Mesenchymal stem cell (in vitro differentiated cells and primary cell): ENCODE measurements around the gene ZNF688.

Experiments used
- DNase-seq: peaks from one replicate; pipeline ENCODE4 v3.0.0-alpha.2; 2013
- H2AFZ ChIP-seq: one replicate; pipeline ENCODE4 v1.6.1; 2013; ENCODE audit warnings: low read depth, mild to moderate bottlenecking, control low read depth, inconsistent platforms, low read length, moderate library complexity
- H2AK5ac ChIP-seq: 2 replicates; pipeline ENCODE4 v1.6.1; 2013; ENCODE audit warnings: low read length, moderate library complexity, mild to moderate bottlenecking, inconsistent platforms; ENCODE audit not compliant: severe bottlenecking
- H2BK120ac ChIP-seq: one replicate; pipeline ENCODE4 v1.6.1; 2013; ENCODE audit warnings: low read depth, mild to moderate bottlenecking, inconsistent platforms, low read length, moderate library complexity
- H2BK12ac ChIP-seq, 2 experiments: one replicate each; pipeline ENCODE4 v1.6.1; 2013; ENCODE audit warnings: inconsistent platforms in 2 of 2, low read length in 2 of 2, mild to moderate bottlenecking in 2 of 2, moderate library complexity in 2 of 2, control low read depth in 1 of 2
- H2BK15ac ChIP-seq: one replicate; pipeline ENCODE4 v1.6.1; 2013; ENCODE audit warnings: mild to moderate bottlenecking, low read depth, inconsistent platforms; ENCODE audit not compliant: poor library complexity, severe bottlenecking
- H2BK5ac ChIP-seq: 2 replicates; pipeline ENCODE4 v1.6.1; 2013; ENCODE audit warnings: low read depth, mild to moderate bottlenecking, low read length, control low read depth, inconsistent platforms; ENCODE audit not compliant: poor library complexity, severe bottlenecking
- H3K14ac ChIP-seq, 2 experiments: one replicate each; pipeline ENCODE4 v1.6.1; 2013; ENCODE audit warnings: inconsistent platforms in 2 of 2, low read length in 2 of 2, control low read depth in 1 of 2, mild to moderate bottlenecking in 1 of 2, moderate library complexity in 1 of 2
- H3K18ac ChIP-seq, 2 experiments: one replicate each; pipeline ENCODE4 v1.6.1; 2013; ENCODE audit warnings: inconsistent platforms in 2 of 2, low read length in 2 of 2, control low read depth in 1 of 2, low read depth in 1 of 2, mild to moderate bottlenecking in 1 of 2
- H3K23ac ChIP-seq, 2 experiments: one replicate each; pipeline ENCODE4 v1.6.1; 2013; ENCODE audit warnings: inconsistent platforms in 2 of 2, low read length in 2 of 2, mild to moderate bottlenecking in 2 of 2, moderate library complexity in 2 of 2, control low read depth in 1 of 2
- H3K27ac ChIP-seq: 2 replicates; pipeline ENCODE4 v1.5.1; 2013; ENCODE audit warnings: mild to moderate bottlenecking, moderate library complexity, low read length, control low read depth, inconsistent platforms; ENCODE audit not compliant: poor library complexity, severe bottlenecking
- H3K27me3 ChIP-seq, 2 experiments: 2 replicates each; pipeline versions ENCODE4 v1.6.1 to v1.7.0; 2013; ENCODE audit warnings: low read length in 2 of 2, mild to moderate bottlenecking in 2 of 2, moderate library complexity in 2 of 2, control low read depth in 1 of 2, inconsistent platforms in 1 of 2; ENCODE audit not compliant: control insufficient read depth in 1 of 2, insufficient read depth in 1 of 2
- H3K36me3 ChIP-seq, 2 experiments: 2 replicates each; pipeline versions ENCODE4 v1.6.1 to v1.7.0; 2013; ENCODE audit warnings: low read length in 2 of 2, control low read depth in 1 of 2, inconsistent platforms in 1 of 2, low read depth in 1 of 2, mild to moderate bottlenecking in 1 of 2; ENCODE audit not compliant: insufficient read depth in 2 of 2, control insufficient read depth in 1 of 2
- H3K4ac ChIP-seq, 2 experiments: one replicate each; pipeline ENCODE4 v1.6.1; 2013; ENCODE audit warnings: inconsistent platforms in 2 of 2, low read length in 2 of 2, mild to moderate bottlenecking in 2 of 2, moderate library complexity in 2 of 2, control low read depth in 1 of 2, low read depth in 1 of 2
- H3K4me1 ChIP-seq: 2 replicates; pipeline ENCODE4 v1.6.1; 2013; ENCODE audit warnings: low read depth, low read length, control low read depth; ENCODE audit not compliant: control insufficient read depth, insufficient read depth
- H3K4me2 ChIP-seq: 2 replicates; pipeline ENCODE4 v1.6.1; 2013; ENCODE audit warnings: low read length, mild to moderate bottlenecking, inconsistent platforms; ENCODE audit not compliant: poor library complexity, severe bottlenecking
- H3K4me3 ChIP-seq, 2 experiments: 2 replicates each; pipeline versions ENCODE4 v1.5.1 to v1.7.0; 2013; ENCODE audit warnings: low read length in 2 of 2, mild to moderate bottlenecking in 2 of 2, control low read depth in 1 of 2, low read depth in 1 of 2; ENCODE audit not compliant: insufficient read depth in 1 of 2
- H3K79me1 ChIP-seq: replicated peaks from 2 replicates; pipeline ENCODE4 v1.6.1; 2013; ENCODE audit warnings: mild to moderate bottlenecking, control low read depth, low read length, inconsistent platforms; ENCODE audit not compliant: poor library complexity, severe bottlenecking
- H3K9ac ChIP-seq: 2 replicates; pipeline ENCODE4 v1.7.0; 2013; ENCODE audit warnings: mild to moderate bottlenecking, low read length, moderate library complexity
- H3K9me3 ChIP-seq: 2 replicates; pipeline ENCODE4 v1.7.0; 2013; ENCODE audit warnings: mild to moderate bottlenecking, low read length; ENCODE audit not compliant: control insufficient read depth
- H4K8ac ChIP-seq: one replicate; pipeline ENCODE4 v1.6.1; 2013; ENCODE audit warnings: inconsistent platforms, mild to moderate bottlenecking, low read length, moderate library complexity
- H4K91ac ChIP-seq: one replicate; pipeline ENCODE4 v1.6.1; 2013; ENCODE audit warnings: mild to moderate bottlenecking, low read length, inconsistent platforms
- WGBS: methylation state at CpG from one replicate; pipeline ENCODE4 v1.1.7; 2013; ENCODE audit warnings: mixed read lengths; 5-methylcytosine and 5-hydroxymethylcytosine counted together

ZNF688 gene

GRCh38 chr16:30552956-30553355, 18.6 kb downstream of the ZNF688 start:
- H2BK15ac ChIP-seq: no peak overlapping the region
- no peak overlapping the region for H3K14ac ChIP-seq
- H3K23ac ChIP-seq: no peak overlapping the region
- H4K8ac ChIP-seq: no peak overlapping the region
- H2AFZ ChIP-seq: no peak overlapping the region
- no peak overlapping the region for H2AK5ac ChIP-seq
- H2BK120ac ChIP-seq: no peak overlapping the region
- no peak overlapping the region for H3K18ac ChIP-seq
- peaks cover 27% of the 10 kb centered on the region for H3K79me1 ChIP-seq
- H3K9ac ChIP-seq: no peak overlapping the region
- H2BK5ac ChIP-seq: peak overlapping the region; percentile 32
- no peak overlapping the region for H3K4ac ChIP-seq
- no peak overlapping the region for H2BK12ac ChIP-seq
- H3K4me2 ChIP-seq: no peak overlapping the region
- no peak for DNase-seq
- H3K9me3 ChIP-seq: no peaks in the 10 kb centered on the region
- H3K4me3 ChIP-seq: no peak overlapping the region
- H3K36me3 ChIP-seq: peaks cover 27 to 30% of the 10 kb centered on the region in 2 experiments
- H3K4me1 ChIP-seq: peaks cover 10% of the 10 kb centered on the region
- H3K27me3 ChIP-seq: no peaks in the 10 kb centered on the region
- 94% methylated on average over 4 of the region's 4 CpGs for WGBS
- no peak overlapping the region for H3K27ac ChIP-seq
- H4K91ac ChIP-seq: no peak overlapping the region

GRCh38 chr16:30551781-30552180, 19.7 kb downstream of the ZNF688 start:
- Histone ChIP-seq H2BK12ac (no peak overlapping the region), H4K8ac (no peak overlapping the region), H3K4me3 (no peak overlapping the region), H3K4me1 (peaks cover 5% of the 10 kb centered on the region), H3K27me3 (no peaks in the 10 kb centered on the region), H3K79me1 (peaks cover 24% of the 10 kb centered on the region), H3K36me3 (peaks cover 27 to 30% of the 10 kb centered on the region in 2 experiments), H3K18ac (no peak overlapping the region), H4K91ac (no peak overlapping the region), H3K27ac (no peak overlapping the region), H2AK5ac (no peak overlapping the region), H3K14ac (no peak overlapping the region), H3K4ac (no peak overlapping the region), H2BK5ac (no peak overlapping the region), H2BK15ac (no peak overlapping the region), H3K23ac (no peak overlapping the region), H3K9ac (no peak overlapping the region), H3K4me2 (no peak overlapping the region), H3K9me3 (no peaks in the 10 kb centered on the region), H2BK120ac (no peak overlapping the region), H2AFZ (no peak overlapping the region)
- WGBS: 51% methylated on average over 3 of the region's 3 CpGs
- no peak for DNase-seq

- Histone ChIP-seq H2BK120ac (no peak overlapping the region), H3K4me3 (no peak overlapping the region), H4K8ac (no peak overlapping the region), H3K36me3 (peaks cover 9 to 11% of the 10 kb centered on the region in 2 experiments), H3K79me1 (peaks cover 12% of the 10 kb centered on the region), H2BK12ac (peak overlapping the region in 1 of 2 experiments; percentile 45), H2BK15ac (no peak overlapping the region), H2AK5ac (peak overlapping the region; percentile 21), H3K23ac (no peak overlapping the region), H3K27me3 (no peaks in the 10 kb centered on the region), H3K4ac (no peak overlapping the region), H2BK5ac (no peak overlapping the region), H4K91ac (no peak overlapping the region), H3K27ac (no peak overlapping the region), H2AFZ (no peak overlapping the region), H3K18ac (peak overlapping the region; percentile 23 to 66), H3K4me2 (no peak overlapping the region), H3K9ac (no peak overlapping the region), H3K9me3 (no peaks in the 10 kb centered on the region), H3K4me1 (peaks cover 5% of the 10 kb centered on the region), H3K14ac (peak overlapping the region in 1 of 2 experiments; percentile 59)
- DNase-seq: no peak
- 75% methylated on average over 8 of the region's 8 CpGs for WGBS
These were observed 22.9 kb downstream of the ZNF688 start for GRCh38 chr16:30548416-30549253.

- Histone ChIP-seq H2BK12ac (no peak overlapping the region), H2AK5ac (no peak overlapping the region), H3K9me3 (no peaks in the 10 kb centered on the region), H2BK15ac (no peak overlapping the region), H3K27ac (no peak overlapping the region), H2BK5ac (no peak overlapping the region), H2BK120ac (no peak overlapping the region), H3K27me3 (no peaks in the 10 kb centered on the region), H3K14ac (no peak overlapping the region), H3K4ac (no peak overlapping the region), H4K8ac (no peak overlapping the region), H3K4me2 (no peak overlapping the region), H3K23ac (no peak overlapping the region), H3K36me3 (no peaks in the 10 kb centered on the region), H2AFZ (no peak overlapping the region), H3K18ac (no peak overlapping the region), H3K4me3 (no peak overlapping the region), H4K91ac (no peak overlapping the region), H3K4me1 (peaks cover 9% of the 10 kb centered on the region), H3K9ac (no peak overlapping the region), H3K79me1 (peaks cover under 1% of the 10 kb centered on the region)
- DNase-seq: no peak
- WGBS: 92% methylated on average over 8 of the region's 8 CpGs
These were observed 25.4 kb downstream of the ZNF688 start for GRCh38 chr16:30546115-30546514.
